Midbrain (tissue), 1 donor: ENCODE results near the gene HLA-A.

Source experiments
- DNase-seq: peaks from one replicate; lab custom pipeline; 2025; lab: John Stamatoyannopoulos, UW

Gene HLA-A

GRCh38 chr6:29935273-29935955 is 6.9 kb upstream of the HLA-A start:
- no peak for DNase-seq

- no peak for DNase-seq
These were observed 3.4 kb upstream of the HLA-A start for GRCh38 chr6:29938746-29939508.

GRCh38 chr6:29941016-29941415 is 1.3 kb upstream of the HLA-A start:
- no peak for DNase-seq

- no peak for DNase-seq
These were observed 861 bp upstream of the HLA-A start for GRCh38 chr6:29941471-29941870.

- no peak for DNase-seq
These were observed 437 bp upstream of the HLA-A start for GRCh38 chr6:29941916-29942274.

- DNase-seq: no peak
These were observed 978 bp downstream of the HLA-A start for GRCh38 chr6:29943053-29943966.

- no peak for DNase-seq
These were observed 3.0 kb downstream of the HLA-A start for GRCh38 chr6:29945281-29945820.

- DNase-seq: no peak
These were observed 4.1 kb downstream of the HLA-A start for GRCh38 chr6:29946223-29947076.

GRCh38 chr6:29947077-29947980 is 5.0 kb downstream of the HLA-A start:
- DNase-seq: no peak

- DNase-seq: no peak
These were observed 5.9 kb downstream of the HLA-A start for GRCh38 chr6:29948277-29948676.

- no peak for DNase-seq
These were observed 7.6 kb downstream of the HLA-A start for GRCh38 chr6:29949934-29950333.

GRCh38 chr6:29951882-29952281 is 9.6 kb downstream of the HLA-A start:
- DNase-seq: no peak

GRCh38 chr6:29953001-29953441 is 10.7 kb downstream of the HLA-A start:
- DNase-seq: no peak

GRCh38 chr6:29953686-29954085 is 11.4 kb downstream of the HLA-A start:
- no peak for DNase-seq

GRCh38 chr6:29954272-29954671 is 11.9 kb downstream of the HLA-A start:
- no peak for DNase-seq

GRCh38 chr6:29955783-29956182 is 13.5 kb downstream of the HLA-A start:
- no peak for DNase-seq

- no peak for DNase-seq
These were observed 14.2 kb downstream of the HLA-A start for GRCh38 chr6:29956518-29956917.

GRCh38 chr6:29958046-29958445 is 15.7 kb downstream of the HLA-A start:
- DNase-seq: no peak

GRCh38 chr6:29958921-29959320 is 16.6 kb downstream of the HLA-A start:
- DNase-seq: no peak

- DNase-seq: no peak
These were observed 17.1 kb downstream of the HLA-A start for GRCh38 chr6:29959467-29959866.
